ENCODE results near the gene FAT2.

FAT2 gene

DNA sequence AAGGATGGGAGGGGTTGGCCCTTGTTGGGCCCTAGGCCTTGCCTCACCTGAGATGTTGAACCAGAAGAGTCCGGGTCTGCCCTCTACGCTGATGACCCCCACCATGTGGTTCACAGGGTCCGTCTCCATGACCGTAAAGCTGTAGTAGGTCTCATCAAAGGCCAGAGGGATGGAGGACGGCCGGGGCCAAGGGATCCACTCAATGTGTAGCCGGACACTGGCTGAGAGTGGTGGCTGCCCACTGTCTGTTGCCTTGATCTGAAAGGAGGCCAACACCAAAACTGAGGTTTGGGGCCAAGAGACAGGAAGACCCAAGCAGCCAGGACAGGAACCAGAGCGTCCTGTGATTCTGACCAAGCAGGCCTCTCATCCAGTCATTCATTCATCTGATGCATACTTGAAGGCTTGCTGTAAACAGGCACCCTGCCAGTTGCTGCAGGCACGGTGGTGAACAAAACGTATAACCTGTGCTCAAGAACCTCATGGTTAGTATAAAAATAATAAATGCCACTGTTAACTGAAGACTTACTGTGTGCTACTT lies 37.9 kb downstream of the FAT2 start:
- no peak overlapping the region for H3K4me3 ChIP-seq (ENCODE audit: insufficient read depth, low read length, poor library complexity, severe bottlenecking)
- no peaks in the 10 kb centered on the region for H3K9me3 ChIP-seq (ENCODE audit: insufficient read depth, low read length)
- no peaks in the 10 kb centered on the region for H3K9me2 ChIP-seq (replicated peaks; ENCODE audit: insufficient read depth, low read length)
- H3K4me2 ChIP-seq (ENCODE audit: low read depth, low read length, poor library complexity, severe bottlenecking): no peak overlapping the region
- no peak overlapping the region for H3K9ac ChIP-seq (ENCODE audit: low read length)
- no peaks in the 10 kb centered on the region for H3F3A ChIP-seq (ENCODE audit: insufficient read depth)
- TF ChIP-seq EZH2phosphoT487 (conservative IDR thresholded peaks at IDR 0.05; ENCODE audit: low read length): no peak
- TF ChIP-seq, protein P1, sequence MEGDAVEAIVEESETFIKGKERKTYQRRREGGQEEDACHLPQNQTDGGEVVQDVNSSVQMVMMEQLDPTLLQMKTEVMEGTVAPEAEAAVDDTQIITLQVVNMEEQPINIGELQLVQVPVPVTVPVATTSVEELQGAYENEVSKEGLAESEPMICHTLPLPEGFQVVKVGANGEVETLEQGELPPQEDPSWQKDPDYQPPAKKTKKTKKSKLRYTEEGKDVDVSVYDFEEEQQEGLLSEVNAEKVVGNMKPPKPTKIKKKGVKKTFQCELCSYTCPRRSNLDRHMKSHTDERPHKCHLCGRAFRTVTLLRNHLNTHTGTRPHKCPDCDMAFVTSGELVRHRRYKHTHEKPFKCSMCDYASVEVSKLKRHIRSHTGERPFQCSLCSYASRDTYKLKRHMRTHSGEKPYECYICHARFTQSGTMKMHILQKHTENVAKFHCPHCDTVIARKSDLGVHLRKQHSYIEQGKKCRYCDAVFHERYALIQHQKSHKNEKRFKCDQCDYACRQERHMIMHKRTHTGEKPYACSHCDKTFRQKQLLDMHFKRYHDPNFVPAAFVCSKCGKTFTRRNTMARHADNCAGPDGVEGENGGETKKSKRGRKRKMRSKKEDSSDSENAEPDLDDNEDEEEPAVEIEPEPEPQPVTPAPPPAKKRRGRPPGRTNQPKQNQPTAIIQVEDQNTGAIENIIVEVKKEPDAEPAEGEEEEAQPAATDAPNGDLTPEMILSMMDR (IDR thresholded peaks at IDR 0.05; ENCODE audit: insufficient read depth, low read length, poor library complexity, severe bottlenecking): no peak
- no peak overlapping the region for H2AFZ ChIP-seq (ENCODE audit: low read depth, low read length, severe bottlenecking)
- no peak overlapping the region for H3K27ac ChIP-seq (ENCODE audit: low read depth, low read length)
- H4K20me1 ChIP-seq (ENCODE audit: low read depth, low read length): no peaks in the 10 kb centered on the region
- H3K27me3 ChIP-seq (ENCODE audit: low read length): no peaks in the 10 kb centered on the region
- no peaks in the 10 kb centered on the region for H3K79me2 ChIP-seq (ENCODE audit: insufficient read depth, low read length)
- no peaks in the 10 kb centered on the region for H3K36me3 ChIP-seq (ENCODE audit: low read length)

GRCh38 chr5:151551985-151552384 lies 39.1 kb downstream of the FAT2 start:
- no peaks in the 10 kb centered on the region for H3K9me2 ChIP-seq (replicated peaks; ENCODE audit: insufficient read depth, low read length)
- H3K9me3 ChIP-seq (ENCODE audit: insufficient read depth, low read length): no peaks in the 10 kb centered on the region
- H3K4me3 ChIP-seq (ENCODE audit: insufficient read depth, low read length, poor library complexity, severe bottlenecking): no peak overlapping the region
- H3K9ac ChIP-seq (ENCODE audit: low read length): no peak overlapping the region
- no peak overlapping the region for H3K27ac ChIP-seq (ENCODE audit: low read depth, low read length)
- no peaks in the 10 kb centered on the region for H3K79me2 ChIP-seq (ENCODE audit: insufficient read depth, low read length)
- H3K4me2 ChIP-seq (ENCODE audit: low read depth, low read length, poor library complexity, severe bottlenecking): no peak overlapping the region
- H3K36me3 ChIP-seq (ENCODE audit: low read length): no peaks in the 10 kb centered on the region
- TF ChIP-seq, protein P1 (IDR thresholded peaks at IDR 0.05; ENCODE audit: insufficient read depth, low read length, poor library complexity, severe bottlenecking): no peak
- no peak for TF ChIP-seq EZH2phosphoT487 (conservative IDR thresholded peaks at IDR 0.05; ENCODE audit: low read length)
- no peaks in the 10 kb centered on the region for H3K27me3 ChIP-seq (ENCODE audit: low read length)
- no peaks in the 10 kb centered on the region for H4K20me1 ChIP-seq (ENCODE audit: low read depth, low read length)
- H2AFZ ChIP-seq (ENCODE audit: low read depth, low read length, severe bottlenecking): no peak overlapping the region
- no peaks in the 10 kb centered on the region for H3F3A ChIP-seq (ENCODE audit: insufficient read depth)

GRCh38 chr5:151550146-151550545 lies 41.0 kb downstream of the FAT2 start:
- H3K9me3 ChIP-seq (ENCODE audit: insufficient read depth, low read length): no peaks in the 10 kb centered on the region
- no peaks in the 10 kb centered on the region for H3K79me2 ChIP-seq (ENCODE audit: insufficient read depth, low read length)
- no peaks in the 10 kb centered on the region for H3F3A ChIP-seq (ENCODE audit: insufficient read depth)
- no peak overlapping the region for H2AFZ ChIP-seq (ENCODE audit: low read depth, low read length, severe bottlenecking)
- no peaks in the 10 kb centered on the region for H3K9me2 ChIP-seq (replicated peaks; ENCODE audit: insufficient read depth, low read length)
- TF ChIP-seq EZH2phosphoT487 (conservative IDR thresholded peaks at IDR 0.05; ENCODE audit: low read length): no peak
- TF ChIP-seq, protein P1 (IDR thresholded peaks at IDR 0.05; ENCODE audit: insufficient read depth, low read length, poor library complexity, severe bottlenecking): no peak
- no peak overlapping the region for H3K4me3 ChIP-seq (ENCODE audit: insufficient read depth, low read length, poor library complexity, severe bottlenecking)
- no peaks in the 10 kb centered on the region for H3K36me3 ChIP-seq (ENCODE audit: low read length)
- no peak overlapping the region for H3K4me2 ChIP-seq (ENCODE audit: low read depth, low read length, poor library complexity, severe bottlenecking)
- H3K27ac ChIP-seq (ENCODE audit: low read depth, low read length): no peak overlapping the region
- no peaks in the 10 kb centered on the region for H3K27me3 ChIP-seq (ENCODE audit: low read length)
- H3K9ac ChIP-seq (ENCODE audit: low read length): no peak overlapping the region
- no peaks in the 10 kb centered on the region for H4K20me1 ChIP-seq (ENCODE audit: low read depth, low read length)

Data from SU-DHL-6 (cell line).